Heart right ventricle (tissue), 16 donors: Measurements from ENCODE around the gene TRIM2. TPM values are rescaled to one million over a fixed set of nuclear protein-coding genes. Genes with fewer than 3 reads are reported as not detected.

Source experiments
- ATAC-seq, 8 donors: fragments of 200-7000 bp; cut with Tn5 transposase; one replicate each; pipeline ENCODE4 v1.9.1; 2020; ENCODE audit warnings: mild to moderate bottlenecking in 8 of 8, moderate library complexity in 8 of 8, moderate number of reproducible peaks in 1 of 8
- DNase-seq, 2 donors: peaks; one replicate each; pipeline ENCODE4 v3.0.0-alpha.2; 2020
- H3K27ac ChIP-seq, 10 donors: fragments of 200-600 bp; sonication (generic) in 2 of 10; one replicate each; pipeline versions ENCODE4 v1.5.0 to v1.8.0; 2020 to 2022; ENCODE audit warnings: mild to moderate bottlenecking in 3 of 10
- H3K27me3 ChIP-seq, 7 donors: fragments of 200-600 bp; one replicate each; pipeline ENCODE4 v1.8.0; 2021 to 2022; ENCODE audit warnings: mild to moderate bottlenecking in 2 of 7
- H3K36me3 ChIP-seq, 9 donors: fragments of 200-600 bp; sonication (generic) in 1 of 9; one replicate each; pipeline versions ENCODE4 v1.5.0 to v1.8.0; 2020 to 2022; ENCODE audit warnings: mild to moderate bottlenecking in 2 of 9
- H3K4me1 ChIP-seq, 9 donors: fragments of 200-600 bp; sonication (generic) in 1 of 9; one replicate each; pipeline versions ENCODE4 v1.5.0 to v1.8.0; 2020 to 2022; ENCODE audit warnings: mild to moderate bottlenecking in 4 of 9
- H3K4me3 ChIP-seq, 10 donors: fragments of 200-600 bp; sonication (generic) in 2 of 10; one replicate each; pipeline versions ENCODE4 v1.5.0 to v1.8.0; 2020 to 2022; ENCODE audit warnings: mild to moderate bottlenecking in 7 of 10, moderate library complexity in 2 of 10
- H3K9me3 ChIP-seq, 11 donors: fragments of 200-600 bp in 10 of 11; sonication (generic) in 2 of 11; one replicate each; pipeline versions ENCODE4 v1.5.0 to v1.8.0; 2013 to 2022; ENCODE audit warnings: mild to moderate bottlenecking in 2 of 11, control low read depth in 1 of 11, moderate library complexity in 1 of 11
- WGBS, 2 donors: extraction: QIAGEN DNeasy Blood & Tissue Kit; methylation state at CpG; one replicate each; pipeline ENCODE4 v1.1.7; 2013; ENCODE audit warnings: inconsistent platforms in 1 of 2; 5-methylcytosine and 5-hydroxymethylcytosine counted together
- intact Hi-C, 10 donors: fragments of 100-400 bp; cut with DNase I; formaldehyde crosslinking; loops; one replicate each; pipeline versions ENCODE4 v1.11.1 to v1.14.2; 2022
- polyA plus RNA-seq, 2 donors: library from polyadenylated mRNA; stranded (reverse); fragments of 200-250 nt; gene quantifications; one replicate each; pipeline ENCODE4 v1.2.3, GENCODE V29; 2013
- total RNA-seq, 10 donors: library from RNA; stranded (reverse); fragmentation: NEBNext Ultra II Directional in 3 of 10; extraction: Animal tissue kit (Norgen Biotek cat#: 25700) in 3 of 10; gene quantifications; one replicate each; pipeline versions ENCODE4 v1.2.1 to v1.2.4, GENCODE V29; 2021 to 2023
- TF ChIP-seq, protein P1 (sequence below), 9 donors: fragments of 200-600 bp; sonication (generic) in 2 of 9; IDR thresholded peaks; one replicate each; pipeline versions ENCODE4 v1.5.0 to v1.8.0; 2021 to 2022; ENCODE audit warnings: antibody characterized with exemption in 9 of 9, mild to moderate bottlenecking in 5 of 9, moderate library complexity in 1 of 9
- donor health status: Arrhythmogenic right ventricular cardiomyopathy.
- donor health status: ischemic (EF 13 %, LVEDD 7.1; RV severe dilation, severe dysfunction).
- donor health status: healthy with polysubstance abuse.
- donor health status: DM: no; HTN: yes; CAD: no.
- donor health status: DM: no; HTN: no; CAD: no.
- donor health status: ischemic (EF 25% LVEDD 6.9; RV normal size, moderate dysfunction).
- donor health status: ischemic (EF 25% LVEDD 5.7; RV mildly dilated, moderate dysfunction).
- donor health status: healthy.
- donor health status: DM: yes; HTN: yes; CAD: no.
- donor health status: Ischemic cardiomyopathy.
- donor health status: ischemic (EF 35%, LVEDD 5.7; RV mildly dilated, moderate dysfunction).
- donor health status: nonischemic (EF 11% LVEDD 7.7; RV severe dilation, severe dysfunction).
- donor health status: DM: yes; HTN: yes; CAD: no.
- donor health status: PGD.
- donor health status: ischemic (EF 29% LVEDD 5.4; RV normal size, mild dysfunction).
- donor health status: nonischemic (EF 23%, LVEDD 6.1; RV moderate dilation, normal function).

TRIM2 gene
- total and polyA plus RNA-seq, 12 donors = 2.8 to 33.2 (median 20.5) TPM

DNA sequence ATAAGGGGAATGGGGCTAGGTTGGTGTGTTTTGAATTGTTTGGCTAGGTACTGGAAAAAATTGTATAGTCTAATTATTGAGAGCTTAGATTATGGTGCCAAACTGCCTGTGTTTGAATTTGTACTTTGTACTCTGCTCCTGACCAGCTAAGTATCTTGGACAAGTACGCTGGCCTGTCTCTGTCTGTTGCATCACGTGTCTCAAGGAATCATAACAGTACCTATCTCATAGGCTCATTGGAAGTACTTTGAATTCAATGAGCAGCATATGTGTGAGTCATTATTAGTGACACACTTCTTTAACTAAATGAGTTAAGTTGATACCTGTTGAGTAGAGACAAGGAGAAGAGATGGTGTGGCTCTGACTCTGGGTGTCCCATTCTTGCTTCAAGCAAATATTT is 70.7 kb downstream of the TRIM2 start:
- Histone ChIP-seq H3K27me3 (no peaks in the 10 kb centered on the region), H3K36me3 (peaks cover 0 to 62% (median 5%) of the 10 kb centered on the region in 9 donors), H3K9me3 (no peaks in the 10 kb centered on the region), H3K27ac (no peak overlapping the region), H3K4me1 (peaks cover 0 to 17% (median 4%) of the 10 kb centered on the region in 9 donors), H3K4me3 (no peak overlapping the region)
- ATAC-seq (peak in 1 of 8 donors; percentile 35), DNase-seq (no peak)
- TF ChIP-seq, protein P1, sequence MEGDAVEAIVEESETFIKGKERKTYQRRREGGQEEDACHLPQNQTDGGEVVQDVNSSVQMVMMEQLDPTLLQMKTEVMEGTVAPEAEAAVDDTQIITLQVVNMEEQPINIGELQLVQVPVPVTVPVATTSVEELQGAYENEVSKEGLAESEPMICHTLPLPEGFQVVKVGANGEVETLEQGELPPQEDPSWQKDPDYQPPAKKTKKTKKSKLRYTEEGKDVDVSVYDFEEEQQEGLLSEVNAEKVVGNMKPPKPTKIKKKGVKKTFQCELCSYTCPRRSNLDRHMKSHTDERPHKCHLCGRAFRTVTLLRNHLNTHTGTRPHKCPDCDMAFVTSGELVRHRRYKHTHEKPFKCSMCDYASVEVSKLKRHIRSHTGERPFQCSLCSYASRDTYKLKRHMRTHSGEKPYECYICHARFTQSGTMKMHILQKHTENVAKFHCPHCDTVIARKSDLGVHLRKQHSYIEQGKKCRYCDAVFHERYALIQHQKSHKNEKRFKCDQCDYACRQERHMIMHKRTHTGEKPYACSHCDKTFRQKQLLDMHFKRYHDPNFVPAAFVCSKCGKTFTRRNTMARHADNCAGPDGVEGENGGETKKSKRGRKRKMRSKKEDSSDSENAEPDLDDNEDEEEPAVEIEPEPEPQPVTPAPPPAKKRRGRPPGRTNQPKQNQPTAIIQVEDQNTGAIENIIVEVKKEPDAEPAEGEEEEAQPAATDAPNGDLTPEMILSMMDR (IDR thresholded peaks at IDR 0.05) = no peak
- intact Hi-C loops = loop anchor here in 1 of 10 donors (5.0 kb wide), 1 partner anchor 43 kb away; no protein-coding TSS in a partner anchor
- WGBS, 2 donors = 82 to 84% methylated on average over 2 of the region's 2 CpGs

DNA sequence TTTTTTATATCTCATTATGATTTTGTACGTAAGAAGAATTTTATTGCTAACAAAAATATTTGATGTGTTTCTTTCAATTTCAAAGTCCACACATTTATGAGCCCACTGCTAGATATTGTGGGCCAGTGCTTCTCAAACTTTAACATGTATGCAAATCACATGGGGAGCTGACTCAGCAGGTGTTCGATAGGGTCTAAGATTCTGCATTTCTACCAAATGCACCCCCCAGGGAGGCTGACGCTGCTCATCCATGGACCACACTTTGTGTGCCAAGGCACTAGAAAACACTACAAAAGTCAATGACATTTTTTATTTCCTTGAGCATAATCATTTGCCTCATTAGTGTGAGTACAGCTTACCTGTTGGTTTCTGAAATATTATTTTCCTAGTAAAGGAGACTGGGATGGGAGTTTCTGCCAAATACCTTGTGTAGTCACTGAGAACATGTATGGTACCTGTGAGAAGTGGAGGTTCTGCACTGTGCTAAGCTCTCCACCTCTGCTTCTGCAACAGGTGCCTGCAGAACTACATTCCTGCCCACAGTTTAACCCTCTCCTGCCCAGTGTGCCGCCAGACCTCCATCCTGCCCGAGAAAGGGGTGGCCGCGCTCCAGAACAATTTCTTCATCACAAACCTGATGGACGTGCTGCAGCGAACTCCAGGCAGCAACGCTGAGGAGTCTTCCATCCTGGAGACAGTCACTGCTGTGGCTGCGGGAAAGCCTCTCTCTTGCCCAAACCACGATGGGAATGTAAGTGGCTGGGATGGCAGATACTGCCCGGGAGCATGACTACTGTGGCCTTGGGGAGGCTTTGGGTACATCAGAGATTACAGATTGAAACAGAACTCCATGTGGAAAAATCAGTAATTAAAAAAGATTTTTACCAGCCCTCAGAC is 71.4 kb downstream of the TRIM2 start:
- intact Hi-C loops = loop anchor here in 1 of 10 donors (5.0 kb wide), 1 partner anchor 43 kb away; no protein-coding TSS in a partner anchor
- Histone ChIP-seq H3K4me1 (peaks cover 0 to 17% (median 4%) of the 10 kb centered on the region in 9 donors), H3K9me3 (no peaks in the 10 kb centered on the region), H3K4me3 (no peak overlapping the region), H3K36me3 (peaks cover 0 to 65% (median 5%) of the 10 kb centered on the region in 9 donors), H3K27me3 (no peaks in the 10 kb centered on the region), H3K27ac (no peak overlapping the region)
- no peak for ATAC-seq
- TF ChIP-seq, protein P1 (IDR thresholded peaks at IDR 0.05) = no peak
- WGBS, 2 donors = 90 to 91% methylated on average over 13 of the region's 13 CpGs
- no peak for DNase-seq

DNA sequence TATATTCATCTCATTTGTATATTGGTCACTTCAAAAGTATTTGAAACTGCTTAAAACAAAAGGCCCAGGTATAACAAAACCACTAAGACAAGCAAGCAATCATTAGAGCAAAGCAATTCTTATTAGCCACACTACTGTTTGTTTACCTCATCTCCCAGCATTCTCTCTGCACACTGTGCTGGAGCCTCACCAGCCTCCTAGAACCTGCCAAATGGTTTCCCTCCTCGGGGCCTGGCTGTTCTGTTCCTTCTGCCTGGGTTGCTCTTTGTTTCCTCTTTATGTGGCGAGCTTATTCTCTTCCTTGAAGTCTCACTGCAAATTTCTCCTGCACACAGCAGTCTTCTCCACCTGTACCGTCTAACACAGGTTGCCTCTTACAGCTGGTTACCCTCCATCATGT is 72.7 kb downstream of the TRIM2 start:
- intact Hi-C loops = loop anchor here in 1 of 10 donors (5.0 kb wide), 1 partner anchor 45 kb away; no protein-coding TSS in a partner anchor
- H3K27ac ChIP-seq = no peak overlapping the region
- ATAC-seq (peak in 4 of 8 donors; percentile 38 to 91 (median 62)), DNase-seq (peak in 1 of 2 donors; percentile 15)
- TF ChIP-seq, protein P1 (IDR thresholded peaks at IDR 0.05) = no peak
- peaks cover 0 to 17% (median 4%) of the 10 kb centered on the region in 9 donors for H3K4me1 ChIP-seq
- WGBS, 2 donors = 62 to 68% methylated on average over 3 of the region's 3 CpGs
- H3K36me3 ChIP-seq = peaks cover 0 to 68% (median 9%) of the 10 kb centered on the region in 9 donors
- H3K9me3 ChIP-seq = no peaks in the 10 kb centered on the region
- no peak overlapping the region for H3K4me3 ChIP-seq
- no peaks in the 10 kb centered on the region for H3K27me3 ChIP-seq

DNA sequence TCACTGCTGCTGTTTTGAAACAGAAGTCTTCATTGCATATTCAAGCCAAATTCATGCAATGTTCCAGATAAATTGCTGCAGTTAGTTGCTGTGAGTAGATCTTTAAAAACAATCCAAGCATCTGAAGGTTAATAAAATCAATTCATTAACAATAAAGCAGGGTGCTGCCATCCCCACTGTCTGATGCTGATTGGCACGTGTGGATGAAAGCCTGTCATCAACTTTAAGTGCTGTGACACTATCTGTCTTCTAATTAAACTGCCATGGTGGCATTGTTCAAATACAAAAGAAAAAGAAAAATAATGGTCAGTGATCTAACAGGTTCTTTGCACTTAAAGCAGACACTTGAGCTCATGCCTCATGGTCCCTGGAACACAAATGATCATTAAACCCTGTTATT is 77.2 kb downstream of the TRIM2 start:
- H3K27ac ChIP-seq = no peak overlapping the region
- peaks cover 0 to 14% (median 6%) of the 10 kb centered on the region in 11 donors for H3K9me3 ChIP-seq
- WGBS, 2 donors = 42 to 62% methylated on average over 1 of the region's 1 CpG
- no peaks in the 10 kb centered on the region for H3K27me3 ChIP-seq
- ATAC-seq = no peak
- TF ChIP-seq, protein P1 (IDR thresholded peaks at IDR 0.05) = no peak
- H3K4me1 ChIP-seq = peaks cover 0 to 9% (median 0%) of the 10 kb centered on the region in 9 donors
- no peak overlapping the region for H3K4me3 ChIP-seq
- DNase-seq = no peak
- intact Hi-C loops = no loop called here
- peaks cover 0 to 78% (median 15%) of the 10 kb centered on the region in 9 donors for H3K36me3 ChIP-seq
